Left renal pelvis (tissue), 4 donors: Measurements from ENCODE around the gene CRY2. TPM values are rescaled to one million over a fixed set of nuclear protein-coding genes. Genes with fewer than 3 reads are reported as not detected.
"Not testable (repeated sequence)": the region's sequence is repeated elsewhere in the genome, so short reads cannot be mapped to it uniquely, and the experiment has no call there.

Source experiments
- DNase-seq, 4 donors: peaks; one replicate each; pipeline ENCODE4 v3.0.0-alpha.2; 2013; ENCODE audit warnings: low read depth in 4 of 4, low spot score in 3 of 4
- polyA plus RNA-seq, 4 donors: library from polyadenylated mRNA; unstranded; fragments of 120-200 nt; gene quantifications; one replicate each; pipeline ENCODE4 v1.2.1, GENCODE V29; 2013; ENCODE audit not compliant: insufficient read length in 4 of 4

The CRY2 gene
- 10 to 100 TPM; 25.0 to 31.6 (median 30.6) TPM for polyA plus RNA-seq

DNA sequence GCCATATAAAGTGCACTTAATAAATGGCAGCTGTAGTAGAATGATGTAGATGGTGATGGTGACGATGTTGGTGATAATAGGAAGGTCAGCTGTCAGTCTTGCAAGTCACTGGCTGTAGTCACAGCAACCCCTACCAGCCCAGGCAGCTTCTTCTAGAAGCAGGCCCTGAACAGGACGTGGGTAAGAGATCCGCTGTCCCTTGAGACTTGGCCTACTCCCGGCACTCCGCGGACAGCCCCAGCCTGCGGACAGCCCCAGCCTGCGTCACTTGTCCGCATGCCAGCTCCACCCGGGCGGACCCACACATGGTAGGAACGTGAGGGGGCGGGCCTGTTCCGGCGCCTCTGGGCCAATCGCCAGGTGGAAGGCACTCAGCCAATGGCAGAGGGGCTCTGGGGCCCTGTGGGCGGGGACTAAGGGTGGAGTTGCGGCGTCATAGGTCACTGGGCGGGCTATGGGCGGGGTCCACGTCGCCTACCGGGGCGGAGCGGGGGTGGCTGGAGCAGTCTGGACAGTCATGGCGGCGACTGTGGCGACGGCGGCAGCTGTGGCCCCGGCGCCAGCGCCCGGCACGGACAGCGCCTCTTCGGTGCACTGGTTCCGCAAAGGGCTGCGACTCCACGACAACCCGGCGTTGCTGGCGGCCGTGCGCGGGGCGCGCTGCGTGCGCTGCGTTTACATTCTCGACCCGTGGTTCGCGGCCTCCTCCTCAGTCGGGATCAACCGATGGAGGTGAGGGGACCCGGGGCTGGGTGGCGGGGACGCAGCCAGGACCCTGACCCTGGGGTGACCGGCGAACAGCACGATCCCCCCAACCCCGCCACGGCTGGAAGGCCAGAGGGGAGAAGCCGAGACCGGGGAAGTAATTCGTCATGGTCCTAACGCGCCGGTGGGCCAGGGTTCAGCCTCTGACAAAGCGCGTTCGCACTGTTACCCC, at the start of gene CRY2:
Gene CRY2, plus strand, starts transcription at position 502 of the 937 bp plus-strand sequence. Its CDS starts 16 bp downstream, at position 518.
- peak; percentile 94 to 97 (median 96) for DNase-seq

DNA sequence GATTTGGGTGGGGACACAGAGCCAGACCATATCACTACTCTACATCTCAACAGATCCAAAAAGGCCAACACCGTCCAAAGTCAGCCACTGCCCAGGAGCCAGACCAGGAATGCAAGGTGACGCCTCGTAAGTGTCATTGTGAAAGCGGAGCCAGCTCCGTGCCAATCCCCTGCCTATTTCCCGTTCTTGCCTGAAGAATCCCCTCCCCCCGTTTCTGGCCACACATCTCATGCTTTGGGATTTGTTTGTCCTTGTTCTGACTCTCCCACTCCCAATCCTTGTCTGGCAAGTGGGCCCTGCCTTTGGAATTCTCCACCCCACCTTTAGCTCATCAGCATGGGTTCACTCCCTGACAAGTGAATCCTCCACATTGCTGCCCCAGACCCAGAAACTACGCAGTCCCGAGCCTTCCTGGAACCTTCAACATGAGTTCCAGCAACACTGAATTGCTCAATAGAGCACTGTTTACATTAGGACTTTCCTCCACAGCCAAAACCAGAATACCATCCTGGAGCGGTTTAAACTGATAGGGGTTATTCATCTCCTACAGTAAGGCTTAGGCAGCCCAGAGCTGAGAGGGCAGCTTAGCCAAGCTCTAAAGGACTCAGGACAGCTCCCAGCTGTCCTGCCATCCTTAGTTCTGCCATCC, 48.4 kb upstream of the CRY2 start:
- no peak for DNase-seq

DNA sequence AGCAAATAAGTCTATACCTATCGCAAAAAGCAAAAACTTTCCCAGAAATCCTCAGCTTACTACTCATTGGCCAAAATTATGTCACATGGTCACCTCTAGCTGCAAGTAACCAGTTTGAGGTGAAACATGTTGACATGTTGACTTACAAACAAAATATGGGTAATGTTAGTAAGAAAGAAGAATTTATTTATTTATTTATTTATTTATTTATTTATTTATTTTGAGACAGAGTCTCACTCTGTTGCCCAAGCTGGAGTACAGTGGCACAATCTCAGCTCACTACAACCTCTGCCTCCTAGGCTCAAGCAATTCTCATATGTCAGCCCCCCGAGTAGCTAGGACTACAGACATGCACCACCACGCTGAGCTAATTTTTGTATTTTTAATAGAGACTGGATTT, 47.7 kb upstream of the CRY2 start:
- DNase-seq: no peak

DNA sequence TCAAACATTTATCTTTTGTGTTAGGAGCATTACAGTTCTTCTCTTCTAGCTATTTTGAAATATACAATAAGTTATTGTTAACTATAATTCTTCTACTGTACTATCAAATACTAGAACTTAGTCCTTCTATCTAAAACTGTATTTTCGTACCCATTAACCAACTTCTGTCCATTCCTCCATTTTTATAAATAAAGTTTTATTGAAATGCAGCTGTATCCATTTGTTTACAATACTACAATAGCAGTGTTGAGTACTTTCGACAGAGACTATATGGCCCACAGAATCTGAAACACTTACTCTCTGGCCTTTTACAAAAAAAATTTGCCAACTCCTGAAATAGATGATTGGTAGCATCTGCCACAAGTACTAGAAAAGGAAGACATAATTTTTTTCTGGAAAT, 47.0 kb upstream of the CRY2 start:
- DNase-seq: no peak

DNA sequence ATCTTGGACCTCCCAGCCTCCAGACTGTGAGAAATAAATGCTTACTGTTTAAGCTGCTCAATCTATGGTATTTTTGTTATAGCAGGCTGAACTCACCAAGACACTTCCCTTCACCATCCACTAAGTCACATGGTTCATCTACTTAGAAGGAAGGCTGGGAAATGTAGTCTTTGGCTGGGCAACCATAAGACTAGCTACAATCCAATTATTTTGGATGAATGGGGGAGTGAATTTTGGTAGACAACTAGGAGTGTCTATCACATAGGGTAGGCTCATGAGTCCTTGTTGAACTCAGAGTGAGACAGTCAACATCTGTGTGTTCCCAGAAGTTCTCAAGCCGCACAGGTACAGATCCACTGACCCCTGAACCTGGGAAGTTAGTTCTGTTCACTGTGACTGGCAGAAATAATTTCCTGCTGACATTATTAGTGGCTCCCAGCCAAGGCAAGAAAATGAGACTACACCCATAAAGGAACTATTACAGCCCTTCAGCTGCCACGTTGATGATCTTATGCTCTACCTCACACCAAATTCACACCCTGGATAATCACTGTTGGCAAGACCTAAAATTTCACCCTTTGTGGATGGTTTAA, 45.5 kb upstream of the CRY2 start:
- no peak for DNase-seq

DNA sequence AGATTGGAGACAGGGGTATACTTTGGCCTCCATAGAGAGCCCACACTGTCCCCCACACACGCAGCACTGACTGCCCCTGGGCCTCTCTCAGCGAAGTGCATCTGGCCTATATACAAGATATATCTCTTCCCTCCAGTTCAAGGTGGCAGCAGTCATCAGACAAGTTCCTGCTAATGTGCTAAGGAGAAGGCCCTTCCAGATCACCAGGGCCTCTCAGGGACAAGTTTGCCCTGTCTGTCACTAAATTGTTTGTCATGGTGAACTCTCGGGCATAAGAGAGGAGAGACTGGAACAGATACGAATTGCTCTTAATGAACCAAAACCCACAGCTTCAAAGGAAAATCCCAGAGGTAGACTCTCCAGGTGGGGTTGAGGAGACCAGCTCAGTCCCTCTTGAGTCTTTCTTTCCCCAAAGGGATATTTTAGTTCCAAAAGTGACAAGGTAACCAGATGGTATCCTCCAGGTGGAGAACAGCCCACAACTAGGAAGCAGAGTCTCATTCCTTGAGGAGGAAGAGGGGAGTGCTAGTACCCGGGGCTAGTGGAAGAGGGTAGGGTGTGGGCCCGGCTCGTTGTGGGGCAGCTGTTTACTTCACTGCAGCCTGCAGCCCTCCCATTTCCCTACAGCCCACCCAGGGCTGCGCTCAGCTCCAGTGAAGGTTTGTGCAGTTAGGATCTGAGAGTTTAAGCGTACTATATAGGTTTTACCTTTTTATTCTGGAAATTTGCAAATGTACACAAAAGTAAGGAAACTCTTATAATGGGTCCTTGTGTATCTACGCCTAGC, 44.6 kb upstream of the CRY2 start:
- DNase-seq: no peak

DNA sequence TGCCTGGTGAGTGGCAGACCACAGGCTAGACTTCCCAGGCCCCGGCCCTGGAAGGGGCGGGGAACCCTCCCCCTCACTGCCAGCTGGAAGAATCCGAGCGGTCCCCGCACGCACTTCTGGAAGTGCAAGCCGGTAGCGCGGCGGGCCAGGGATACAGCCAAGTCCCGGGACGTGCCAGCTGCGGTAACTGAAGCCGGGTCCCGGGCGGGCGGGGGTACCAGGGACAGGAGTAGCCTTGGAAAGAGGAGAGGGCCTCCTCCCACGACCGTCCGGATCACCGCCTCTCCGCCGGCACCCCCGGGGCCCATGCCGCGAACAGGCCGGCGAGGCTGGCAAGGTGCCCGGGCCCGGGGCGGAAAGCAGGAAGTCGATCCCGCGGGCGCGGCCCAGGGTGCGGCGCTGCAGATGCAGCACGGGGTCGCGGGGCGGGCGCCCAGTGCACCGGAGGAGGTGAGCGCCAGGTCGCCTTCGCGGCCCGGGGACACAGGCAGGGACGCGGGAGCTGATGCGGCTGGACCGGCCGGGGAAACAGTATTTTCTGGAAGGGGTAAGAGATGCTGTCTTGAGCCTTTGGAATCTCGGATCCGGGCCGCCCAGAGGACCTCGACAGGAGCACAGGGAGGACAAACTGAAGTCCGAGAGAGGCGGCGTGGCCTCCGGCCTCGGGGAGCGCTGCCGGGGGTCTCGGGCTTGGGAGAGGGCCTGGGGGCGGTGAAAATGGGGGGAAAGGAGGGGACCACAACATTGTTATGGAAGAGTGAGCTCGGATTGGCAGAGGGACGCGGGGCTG, 43.1 kb upstream of the CRY2 start:
- peak; percentile 38 to 46 (median 44) for DNase-seq

DNA sequence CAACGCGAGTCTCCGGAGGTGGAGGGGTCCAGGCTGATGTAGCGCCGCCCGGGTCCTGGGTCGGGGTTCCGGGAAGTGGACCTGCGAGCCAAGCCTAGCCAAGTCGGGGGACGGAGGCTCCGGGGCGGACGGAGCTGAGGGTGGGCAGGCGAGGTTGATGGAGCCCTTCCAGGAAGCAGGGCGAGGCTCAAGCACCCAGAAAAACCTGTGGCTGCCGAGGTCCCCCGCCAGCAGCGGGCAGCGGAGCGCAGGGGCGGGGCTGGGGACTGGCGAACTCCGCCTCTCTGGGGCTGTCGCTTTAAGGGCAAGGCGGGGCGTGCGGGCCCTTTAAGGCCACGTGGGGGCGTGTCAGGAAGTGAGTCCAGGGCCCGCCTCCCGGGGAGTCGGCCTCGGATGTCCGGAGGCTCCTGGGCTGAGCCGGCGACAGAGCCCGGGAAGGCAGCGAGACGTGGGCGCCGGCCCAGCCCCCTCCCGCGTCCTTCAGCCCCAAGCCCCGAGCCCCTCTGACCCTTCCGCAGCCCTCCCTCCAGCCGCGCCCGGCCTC, 42.4 kb upstream of the CRY2 start, which contains the start of gene SLC35C1:
Gene SLC35C1, plus strand, starts transcription at position 389 of the 544 bp plus-strand sequence. CDS start 653 bp downstream, outside the sequence.
- DNase-seq: peak; percentile 79 to 92 (median 87)

DNA sequence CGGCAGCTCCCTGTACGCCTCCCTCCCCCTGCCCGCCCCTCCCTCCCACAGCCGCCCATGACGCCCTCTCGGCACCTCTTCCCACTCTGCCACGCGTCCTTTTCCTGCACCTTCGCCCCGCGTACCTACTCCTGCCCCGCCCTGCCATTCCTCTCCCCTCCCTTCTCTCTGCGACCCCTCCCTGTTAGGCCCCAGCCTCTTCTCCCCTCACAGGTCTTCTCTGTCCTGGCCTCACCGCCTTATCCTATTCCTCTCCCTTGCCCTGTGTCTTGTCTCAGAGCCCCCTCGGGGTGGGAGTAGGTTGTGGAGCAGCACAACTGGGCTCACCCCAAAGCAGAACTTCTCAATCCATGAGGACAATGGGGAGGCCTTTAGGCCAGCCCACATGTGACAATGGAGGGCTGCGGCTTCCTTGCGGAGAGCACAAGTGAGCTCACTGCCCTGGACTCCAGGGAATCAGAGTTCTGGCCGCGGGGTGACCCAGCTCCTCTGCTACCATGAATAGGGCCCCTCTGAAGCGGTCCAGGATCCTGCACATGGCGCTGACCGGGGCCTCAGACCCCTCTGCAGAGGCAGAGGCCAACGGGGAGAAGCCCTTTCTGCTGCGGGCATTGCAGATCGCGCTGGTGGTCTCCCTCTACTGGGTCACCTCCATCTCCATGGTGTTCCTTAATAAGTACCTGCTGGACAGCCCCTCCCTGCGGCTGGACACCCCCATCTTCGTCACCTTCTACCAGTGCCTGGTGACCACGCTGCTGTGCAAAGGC, 41.8 kb upstream of the CRY2 start:
- peak; percentile 18 to 29 (median 23) for DNase-seq

DNA sequence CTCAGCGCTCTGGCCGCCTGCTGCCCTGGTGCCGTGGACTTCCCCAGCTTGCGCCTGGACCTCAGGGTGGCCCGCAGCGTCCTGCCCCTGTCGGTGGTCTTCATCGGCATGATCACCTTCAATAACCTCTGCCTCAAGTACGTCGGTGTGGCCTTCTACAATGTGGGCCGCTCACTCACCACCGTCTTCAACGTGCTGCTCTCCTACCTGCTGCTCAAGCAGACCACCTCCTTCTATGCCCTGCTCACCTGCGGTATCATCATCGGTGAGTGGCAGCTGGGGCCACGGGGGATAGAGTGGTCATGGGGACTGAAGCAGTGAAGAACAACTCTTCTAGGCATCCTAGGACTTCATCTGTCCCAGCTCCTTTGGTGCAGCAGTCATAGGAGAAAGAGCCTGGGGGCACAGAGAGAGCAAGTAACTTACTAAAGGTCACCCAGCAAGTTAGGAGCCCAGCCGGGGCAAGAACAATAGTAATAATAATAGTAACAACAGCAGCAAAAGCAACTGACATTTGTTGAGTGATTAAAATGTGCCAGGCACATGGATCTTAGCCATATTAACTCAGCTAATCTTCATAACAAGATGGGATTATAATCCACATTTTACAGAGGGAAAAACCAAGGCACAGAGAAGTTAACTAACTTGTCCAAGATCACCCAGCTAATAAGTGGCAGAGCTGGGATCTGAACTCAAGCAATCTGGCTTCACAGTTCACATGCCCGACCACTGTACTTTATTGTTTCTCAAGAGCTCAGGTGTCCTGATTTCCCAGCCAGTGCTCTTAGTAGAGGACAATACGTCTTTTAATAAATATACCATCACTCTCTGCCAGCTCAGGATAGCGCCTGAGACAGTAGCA, 41.0 kb upstream of the CRY2 start:
- no peak for DNase-seq

DNA sequence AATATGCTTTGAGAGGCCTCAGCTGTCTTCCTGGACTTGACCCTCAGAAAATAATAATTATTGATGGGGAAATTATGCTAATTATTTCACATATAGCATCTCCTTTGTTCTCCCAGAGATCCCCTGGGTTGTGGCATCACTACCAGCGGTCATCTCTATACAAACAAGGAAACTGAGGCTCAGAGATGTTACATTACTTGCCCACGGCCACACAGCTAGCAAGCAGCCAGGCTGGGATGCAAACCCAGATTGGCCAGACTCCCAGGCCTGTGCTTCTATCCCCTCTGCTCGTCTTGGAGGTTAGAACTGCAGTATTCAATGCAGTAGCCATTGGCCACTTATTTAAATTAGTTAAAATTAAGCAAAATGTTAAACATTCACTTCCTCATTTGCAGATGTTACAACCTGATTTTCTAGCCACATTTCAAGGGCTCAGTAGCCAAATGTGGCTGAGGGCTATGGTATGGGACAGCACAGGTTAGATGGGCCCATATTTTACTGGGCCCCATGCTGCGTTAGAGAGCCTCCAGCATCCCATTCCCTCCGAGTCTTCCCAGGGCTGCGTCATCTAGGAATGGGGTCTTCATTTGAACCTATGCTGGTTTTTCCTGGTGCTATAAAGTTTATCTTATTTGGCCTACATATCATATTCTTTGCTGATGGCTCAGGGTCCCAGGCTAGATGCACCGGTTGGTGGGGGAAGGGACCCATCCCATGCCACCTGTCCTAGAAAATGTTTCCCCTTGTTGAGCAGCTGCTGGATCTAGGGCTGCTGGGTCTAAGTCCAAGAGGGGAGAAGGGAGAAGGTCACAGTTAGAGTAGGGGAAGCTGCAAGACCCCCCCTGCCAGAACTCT, 40.1 kb upstream of the CRY2 start:
- no peak for DNase-seq

DNA sequence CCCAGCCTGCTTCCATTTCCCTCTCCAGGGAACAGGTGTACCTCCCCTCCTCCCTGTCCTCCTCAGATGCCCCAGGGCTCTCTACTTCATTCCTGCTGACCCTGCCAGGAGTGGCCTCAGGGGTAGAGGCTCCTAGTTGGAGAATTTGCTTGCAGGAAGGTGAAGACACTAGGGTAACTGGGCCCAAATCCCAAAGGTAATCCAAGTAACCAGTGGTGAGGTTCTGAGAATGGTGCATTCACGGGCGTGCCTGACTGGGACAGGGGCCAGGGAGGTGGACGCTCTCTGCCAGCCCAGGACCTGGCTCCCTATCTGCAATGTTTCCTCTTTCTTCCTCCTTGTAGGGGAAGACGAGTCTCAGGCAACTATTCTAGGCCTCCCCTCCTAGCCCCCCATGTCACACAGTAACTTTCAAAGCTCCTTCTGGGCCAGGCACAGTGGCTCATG, 39.5 kb upstream of the CRY2 start:
- DNase-seq: no peak

DNA sequence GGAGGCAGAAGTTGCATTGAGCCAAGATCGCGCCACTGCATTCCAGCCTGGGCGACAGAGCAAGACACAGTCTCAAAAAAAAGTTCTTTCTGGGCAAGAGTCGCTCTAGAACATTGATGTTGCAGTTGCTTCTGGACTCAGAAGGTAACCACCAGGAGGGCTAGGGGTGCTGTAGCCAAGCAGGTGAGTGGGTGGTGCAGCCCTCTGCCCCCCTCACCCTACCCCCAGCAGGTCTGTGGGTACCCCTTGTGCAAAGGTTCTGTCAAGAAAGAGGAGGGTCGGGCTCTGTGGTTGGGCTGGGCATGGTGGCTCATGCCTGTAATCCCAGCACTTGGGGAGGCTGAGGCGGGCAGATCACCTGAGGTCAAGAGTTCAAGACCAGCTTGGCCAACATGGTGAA, 38.8 kb upstream of the CRY2 start:
- DNase-seq: not testable (repeated sequence)

DNA sequence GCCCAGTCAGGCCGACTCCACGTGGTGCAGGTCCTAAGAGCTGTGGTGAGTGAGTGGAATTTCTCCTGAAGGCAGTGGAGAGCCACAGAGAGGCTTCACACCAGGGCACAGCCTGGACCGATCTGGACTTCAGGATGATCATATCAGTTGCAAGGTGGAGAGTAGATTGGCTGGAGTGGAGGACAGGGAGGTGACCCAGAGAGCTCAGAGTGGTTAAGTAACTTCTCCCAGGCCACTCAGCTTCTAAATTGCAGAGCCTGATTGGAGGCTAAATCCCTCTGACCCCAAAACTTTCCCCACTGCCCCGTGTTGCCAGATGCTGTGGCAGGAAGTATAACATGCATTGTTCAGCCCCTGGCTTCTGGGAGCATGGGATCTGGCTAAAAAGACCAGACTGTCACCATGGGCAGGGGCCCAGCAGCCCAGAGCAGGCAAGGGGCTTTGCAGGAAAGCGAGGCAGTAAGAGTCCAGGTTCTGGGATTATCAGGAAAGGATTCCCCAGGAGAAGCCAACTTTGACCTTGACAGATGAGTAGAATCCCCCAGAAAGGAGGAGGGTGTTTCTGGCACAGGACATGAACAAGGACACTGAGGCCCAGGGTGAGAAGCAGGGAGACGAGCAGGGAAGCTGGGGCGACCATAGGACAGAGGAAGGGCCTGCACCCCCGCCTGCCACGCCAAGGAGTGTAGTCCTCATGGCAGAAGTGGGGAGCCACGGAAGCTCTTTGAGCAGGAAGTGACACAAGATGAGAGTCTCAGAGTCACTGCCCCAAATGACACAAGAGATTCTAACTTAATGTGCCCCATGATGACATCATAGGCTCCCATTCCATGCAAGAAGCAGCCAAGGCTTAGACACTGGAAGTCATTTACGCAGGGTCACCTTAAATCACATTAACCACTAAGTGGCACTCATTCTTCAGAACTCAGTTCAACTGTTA, 37.5 kb upstream of the CRY2 start:
- no peak for DNase-seq

DNA sequence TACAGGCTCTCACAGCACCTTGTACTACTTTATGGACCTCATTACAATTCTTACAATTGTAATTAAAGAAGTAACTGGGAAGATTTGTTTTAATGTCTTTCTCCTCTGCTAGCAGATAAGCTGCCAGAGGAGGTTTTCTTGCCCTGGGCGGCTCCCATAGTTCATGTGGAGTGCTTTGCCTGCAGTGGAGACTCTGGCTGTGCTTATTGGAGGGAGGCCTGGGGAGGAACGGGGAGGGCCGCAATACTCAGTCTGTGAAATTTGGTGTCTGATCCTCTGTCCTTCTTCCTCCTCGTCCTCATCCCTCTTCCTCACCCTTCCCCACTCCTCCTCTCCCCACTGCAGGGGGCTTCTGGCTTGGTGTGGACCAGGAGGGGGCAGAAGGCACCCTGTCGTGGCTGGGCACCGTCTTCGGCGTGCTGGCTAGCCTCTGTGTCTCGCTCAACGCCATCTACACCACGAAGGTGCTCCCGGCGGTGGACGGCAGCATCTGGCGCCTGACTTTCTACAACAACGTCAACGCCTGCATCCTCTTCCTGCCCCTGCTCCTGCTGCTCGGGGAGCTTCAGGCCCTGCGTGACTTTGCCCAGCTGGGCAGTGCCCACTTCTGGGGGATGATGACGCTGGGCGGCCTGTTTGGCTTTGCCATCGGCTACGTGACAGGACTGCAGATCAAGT, 36.7 kb upstream of the CRY2 start:
- DNase-seq: no peak
